Mammary epithelial cell (primary cell): ENCODE results near the gene MMS19.

ENCODE experiments used
- EZH2 ChIP-seq: IDR thresholded peaks from 2 replicates; pipeline ENCODE4 v1.6.1; 2012; ENCODE audit warnings: low read length, inconsistent platforms, borderline replicate concordance
- TF ChIP-seq, protein P1 (sequence below), 2 donors: IDR thresholded peaks in 1 of 2; conservative IDR thresholded peaks in 1 of 2; 2 replicates each; pipeline ENCODE4 v1.5.1; 2011 to 2012; ENCODE audit warnings: inconsistent platforms in 2 of 2, low read length in 2 of 2, mild to moderate bottlenecking in 2 of 2, control low read depth in 1 of 2, low read depth in 1 of 2; ENCODE audit not compliant: insufficient read depth in 1 of 2; ENCODE audit errors: extremely low read depth in 1 of 2

DNA sequence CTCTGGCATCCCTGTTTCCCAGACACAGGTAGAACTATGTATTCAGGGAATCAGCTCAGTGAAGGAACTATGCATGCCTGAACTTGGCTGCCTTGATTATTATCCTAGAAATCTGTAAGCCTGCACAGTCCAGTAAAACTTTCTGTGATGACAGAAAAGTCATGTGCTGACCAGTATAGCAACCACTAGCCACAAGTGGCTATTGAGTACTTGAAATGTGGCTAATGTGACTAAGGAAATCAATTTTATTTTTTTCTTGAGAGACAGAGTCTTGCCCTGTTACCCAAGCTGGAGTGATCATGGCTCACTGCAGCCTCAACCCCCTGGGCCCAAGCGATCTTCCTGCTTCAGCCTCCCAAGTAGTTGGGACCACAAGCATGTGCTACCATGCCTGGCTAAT, 55.9 kb downstream of the MMS19 start:
- TF ChIP-seq, protein P1, sequence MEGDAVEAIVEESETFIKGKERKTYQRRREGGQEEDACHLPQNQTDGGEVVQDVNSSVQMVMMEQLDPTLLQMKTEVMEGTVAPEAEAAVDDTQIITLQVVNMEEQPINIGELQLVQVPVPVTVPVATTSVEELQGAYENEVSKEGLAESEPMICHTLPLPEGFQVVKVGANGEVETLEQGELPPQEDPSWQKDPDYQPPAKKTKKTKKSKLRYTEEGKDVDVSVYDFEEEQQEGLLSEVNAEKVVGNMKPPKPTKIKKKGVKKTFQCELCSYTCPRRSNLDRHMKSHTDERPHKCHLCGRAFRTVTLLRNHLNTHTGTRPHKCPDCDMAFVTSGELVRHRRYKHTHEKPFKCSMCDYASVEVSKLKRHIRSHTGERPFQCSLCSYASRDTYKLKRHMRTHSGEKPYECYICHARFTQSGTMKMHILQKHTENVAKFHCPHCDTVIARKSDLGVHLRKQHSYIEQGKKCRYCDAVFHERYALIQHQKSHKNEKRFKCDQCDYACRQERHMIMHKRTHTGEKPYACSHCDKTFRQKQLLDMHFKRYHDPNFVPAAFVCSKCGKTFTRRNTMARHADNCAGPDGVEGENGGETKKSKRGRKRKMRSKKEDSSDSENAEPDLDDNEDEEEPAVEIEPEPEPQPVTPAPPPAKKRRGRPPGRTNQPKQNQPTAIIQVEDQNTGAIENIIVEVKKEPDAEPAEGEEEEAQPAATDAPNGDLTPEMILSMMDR (conservative IDR thresholded peaks at IDR 0.05 in 1 of 2, IDR thresholded peaks at IDR 0.05 in 1 of 2; ENCODE audit: extremely low read depth in 1 of 2, insufficient read depth in 1 of 2, low read depth in 1 of 2, low read length in 2 of 2) = no peak
- TF ChIP-seq EZH2 = no peak
